Stimulated activated naive CD8-positive, alpha-beta T cell treated with anti-CD3 and anti-CD28 coated beads, Interleukin-15, Interleukin-2, amounts not matched to agents 100 ng/mL and 50 ng/mL, for 24 hours (primary cell): ENCODE measurements around the gene CNOT6L.

ENCODE experiments used
- H3K27ac Mint-ChIP-seq: one replicate; pipeline ENCODE4 v1.8.0; 2021; ENCODE audit warnings: mild to moderate bottlenecking, mixed read lengths
- H3K27me3 Mint-ChIP-seq: one replicate; pipeline ENCODE4 v1.8.0; 2021; ENCODE audit warnings: mixed read lengths
- H3K36me3 Mint-ChIP-seq: one replicate; pipeline ENCODE4 v1.8.0; 2021; ENCODE audit warnings: low read depth, mixed read lengths
- H3K4me1 Mint-ChIP-seq: one replicate; pipeline ENCODE4 v1.8.0; 2021; ENCODE audit warnings: low read depth, mixed read lengths
- H3K4me3 Mint-ChIP-seq: one replicate; pipeline ENCODE4 v1.8.0; 2021; ENCODE audit warnings: mild to moderate bottlenecking, mixed read lengths
- H3K9me3 Mint-ChIP-seq: one replicate; pipeline ENCODE4 v1.8.0; 2021; ENCODE audit warnings: mixed read lengths

CNOT6L gene

GRCh38 chr4:77777135-77777807 lies 41.9 kb downstream of the CNOT6L start:
- no peak overlapping the region for H3K27ac Mint-ChIP-seq

DNA sequence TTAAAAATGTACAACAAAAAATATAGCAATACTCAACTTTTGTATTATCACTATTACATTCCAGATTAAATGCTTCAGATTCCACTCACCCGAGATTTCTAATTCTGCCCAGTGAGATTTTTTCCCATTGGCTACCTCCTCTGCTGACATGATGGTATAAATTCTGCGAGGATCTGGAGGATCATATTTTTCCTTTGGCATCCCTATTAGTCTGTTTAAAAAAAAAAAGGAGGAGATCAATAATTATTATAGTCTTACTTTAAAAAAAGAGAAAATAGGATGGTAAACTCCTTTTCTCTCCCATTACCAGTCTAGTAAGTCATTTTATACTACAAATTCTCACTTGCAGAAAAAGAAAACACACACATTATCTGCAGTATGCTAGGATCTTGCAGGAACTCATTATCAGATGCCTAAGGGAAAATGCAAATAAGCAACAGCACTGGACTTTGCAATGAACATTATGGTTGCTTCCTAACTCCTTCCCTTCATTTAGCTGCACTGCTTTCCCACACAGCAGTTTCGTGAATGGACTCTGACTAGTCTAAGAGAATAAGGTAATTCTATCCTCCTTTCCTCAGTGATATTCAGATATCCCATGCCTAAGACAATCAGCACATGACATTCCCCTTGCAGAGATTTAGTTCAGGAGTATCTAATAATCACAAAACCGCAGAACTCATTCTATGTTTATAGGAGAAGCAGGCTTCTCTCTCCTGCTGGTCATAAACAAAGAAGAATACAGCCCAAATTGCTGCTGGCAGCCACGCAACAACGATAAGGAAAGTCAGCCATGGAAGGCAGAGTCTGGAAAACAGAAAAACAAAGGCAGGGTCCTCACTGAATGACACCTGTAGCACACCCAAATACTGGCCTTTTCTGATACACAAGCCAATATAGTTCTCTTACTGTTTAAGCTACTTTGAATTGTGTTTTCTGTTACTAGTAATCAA lies 42.7 kb downstream of the CNOT6L start:
- Mint-ChIP-seq H3K9me3 (no peaks in the 10 kb centered on the region), H3K27ac (no peak overlapping the region), H3K27me3 (no peaks in the 10 kb centered on the region), H3K4me1 (peaks cover 39% of the 10 kb centered on the region), H3K4me3 (no peak overlapping the region), H3K36me3 (peaks cover 45% of the 10 kb centered on the region)

More at GRCh38 chr4:77777135-77777807, 41.9 kb downstream of the CNOT6L start:
- Mint-ChIP-seq H3K27me3 (no peaks in the 10 kb centered on the region), H3K4me1 (peaks cover 46% of the 10 kb centered on the region), H3K36me3 (peaks cover 45% of the 10 kb centered on the region), H3K9me3 (no peaks in the 10 kb centered on the region), H3K4me3 (no peak overlapping the region)

DNA sequence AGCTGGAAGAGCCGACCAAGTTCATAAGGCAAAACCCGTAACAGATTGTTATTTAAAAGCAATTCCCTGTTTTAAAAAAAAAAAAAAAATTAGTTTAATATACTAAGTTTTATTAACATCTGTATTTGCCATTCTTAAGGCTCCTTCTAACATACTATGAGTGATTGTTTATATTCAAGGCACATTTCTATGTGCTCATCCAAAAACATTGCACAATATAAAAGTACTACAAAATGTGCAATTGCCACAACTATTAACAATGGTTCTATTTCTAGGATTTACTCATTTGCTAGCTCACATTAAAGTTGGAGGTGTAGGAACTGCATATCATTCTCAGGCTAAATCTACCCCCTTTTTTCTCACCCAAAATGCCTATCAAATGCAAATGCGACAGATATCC lies 46.1 kb downstream of the CNOT6L start:
- peaks cover 67% of the 10 kb centered on the region for H3K36me3 Mint-ChIP-seq
- H3K27ac Mint-ChIP-seq: no peak overlapping the region
- peaks cover 32% of the 10 kb centered on the region for H3K4me1 Mint-ChIP-seq
- H3K4me3 Mint-ChIP-seq: no peak overlapping the region
- no peaks in the 10 kb centered on the region for H3K27me3 Mint-ChIP-seq
- H3K9me3 Mint-ChIP-seq: no peaks in the 10 kb centered on the region

DNA sequence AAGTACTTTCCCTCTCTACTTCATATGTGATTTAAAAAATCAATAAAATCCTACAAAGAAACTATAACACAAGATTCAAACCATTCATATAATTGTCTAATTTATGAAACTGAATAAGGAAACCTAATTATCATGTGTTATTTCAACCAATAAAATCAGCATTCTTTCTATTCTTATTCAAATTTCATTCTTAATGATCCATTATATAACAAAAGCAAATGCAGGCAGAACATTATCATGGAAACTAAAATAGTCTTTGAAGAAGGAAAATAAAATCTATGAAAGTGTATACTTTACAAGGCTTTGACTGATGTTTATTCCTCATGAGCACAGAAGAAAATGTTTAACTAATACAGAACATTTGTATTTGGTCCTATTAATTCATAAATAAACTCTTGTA lies 47.6 kb downstream of the CNOT6L start:
- Mint-ChIP-seq H3K36me3 (peaks cover 77% of the 10 kb centered on the region), H3K4me1 (peaks cover 21% of the 10 kb centered on the region), H3K9me3 (no peaks in the 10 kb centered on the region), H3K4me3 (no peak overlapping the region), H3K27me3 (no peaks in the 10 kb centered on the region), H3K27ac (no peak overlapping the region)

DNA sequence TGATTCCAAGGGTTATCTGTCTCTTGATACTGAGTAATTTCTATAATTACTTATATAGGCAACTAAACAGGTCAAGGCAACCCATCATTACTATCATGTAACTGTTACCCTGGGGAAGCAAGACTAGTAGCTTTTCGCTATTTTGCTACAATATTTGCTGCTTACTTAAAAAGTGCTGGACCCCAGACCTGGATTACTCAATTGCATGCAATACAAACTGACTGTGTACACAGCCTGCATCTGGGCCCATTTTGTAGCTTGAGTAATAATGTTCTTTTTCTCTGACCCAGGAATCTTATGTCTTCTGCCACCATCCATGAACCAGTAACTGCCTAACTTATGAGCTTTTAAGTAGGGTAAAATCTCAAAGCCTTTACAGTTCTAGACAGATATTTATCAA lies 53.4 kb downstream of the CNOT6L start:
- Mint-ChIP-seq H3K4me1 (peaks cover 25% of the 10 kb centered on the region), H3K4me3 (no peak overlapping the region), H3K27me3 (no peaks in the 10 kb centered on the region), H3K27ac (no peak overlapping the region), H3K36me3 (peaks cover 77% of the 10 kb centered on the region), H3K9me3 (peaks cover 29% of the 10 kb centered on the region)

GRCh38 chr4:77762531-77762930 lies 56.6 kb downstream of the CNOT6L start:
- Mint-ChIP-seq H3K9me3 (peaks cover 32% of the 10 kb centered on the region), H3K27me3 (no peaks in the 10 kb centered on the region), H3K27ac (no peak overlapping the region), H3K4me1 (peaks cover 35% of the 10 kb centered on the region), H3K4me3 (no peak overlapping the region), H3K36me3 (peaks cover 82% of the 10 kb centered on the region)

GRCh38 chr4:77761595-77761994 lies 57.6 kb downstream of the CNOT6L start:
- Mint-ChIP-seq H3K27ac (no peak overlapping the region), H3K27me3 (no peaks in the 10 kb centered on the region), H3K9me3 (peaks cover 32% of the 10 kb centered on the region), H3K4me3 (no peak overlapping the region), H3K4me1 (peaks cover 31% of the 10 kb centered on the region), H3K36me3 (peaks cover 86% of the 10 kb centered on the region)

DNA sequence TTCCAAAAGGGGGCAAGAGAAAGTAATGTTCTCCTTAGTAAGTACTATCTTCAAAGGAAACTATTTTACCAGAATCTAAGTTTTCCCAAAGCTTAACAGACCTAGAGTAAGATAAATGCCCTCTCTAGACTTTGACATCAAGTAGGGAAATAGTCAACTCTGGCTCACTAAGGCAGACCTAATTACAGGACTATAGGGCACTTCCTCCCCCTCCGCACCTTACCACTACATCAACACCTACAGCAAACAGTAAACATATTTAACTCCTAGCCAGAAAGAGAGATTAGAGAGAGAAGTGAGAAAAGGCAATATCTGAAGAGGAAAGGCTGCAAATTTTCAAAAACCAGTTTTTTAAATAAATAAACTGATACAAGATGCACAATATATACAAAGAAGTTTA lies 60.4 kb downstream of the CNOT6L start:
- H3K9me3 Mint-ChIP-seq: peaks cover 25% of the 10 kb centered on the region
- H3K4me3 Mint-ChIP-seq: no peak overlapping the region
- H3K27me3 Mint-ChIP-seq: no peaks in the 10 kb centered on the region
- peak overlapping the region; percentile 61 for H3K27ac Mint-ChIP-seq
- peaks cover 85% of the 10 kb centered on the region for H3K36me3 Mint-ChIP-seq
- peaks cover 28% of the 10 kb centered on the region for H3K4me1 Mint-ChIP-seq

- Mint-ChIP-seq H3K4me3 (no peak overlapping the region), H3K9me3 (peaks cover 5% of the 10 kb centered on the region), H3K4me1 (peaks cover 23% of the 10 kb centered on the region), H3K36me3 (peaks cover 70% of the 10 kb centered on the region), H3K27ac (no peak overlapping the region), H3K27me3 (no peaks in the 10 kb centered on the region)
These were observed 67.4 kb downstream of the CNOT6L start for GRCh38 chr4:77751764-77752163.

GRCh38 chr4:77745792-77746191 lies 73.4 kb downstream of the CNOT6L start:
- Mint-ChIP-seq H3K36me3 (peaks cover 58% of the 10 kb centered on the region), H3K9me3 (no peaks in the 10 kb centered on the region), H3K27ac (no peak overlapping the region)

GRCh38 chr4:77742054-77742453 lies 77.1 kb downstream of the CNOT6L start:
- H3K36me3 Mint-ChIP-seq: peaks cover 64% of the 10 kb centered on the region
- H3K4me1 Mint-ChIP-seq: peaks cover 25% of the 10 kb centered on the region
- H3K4me3 Mint-ChIP-seq: no peak overlapping the region
- H3K27ac Mint-ChIP-seq: no peak overlapping the region
- H3K9me3 Mint-ChIP-seq: no peaks in the 10 kb centered on the region
- H3K27me3 Mint-ChIP-seq: no peaks in the 10 kb centered on the region

More at GRCh38 chr4:77745792-77746191, 73.4 kb downstream of the CNOT6L start:
- Mint-ChIP-seq H3K4me3 (no peak overlapping the region), H3K27me3 (no peaks in the 10 kb centered on the region), H3K4me1 (peaks cover 22% of the 10 kb centered on the region)

GRCh38 chr4:77740480-77740879 lies 78.7 kb downstream of the CNOT6L start:
- Mint-ChIP-seq H3K4me1 (peaks cover 31% of the 10 kb centered on the region), H3K27ac (no peak overlapping the region), H3K27me3 (no peaks in the 10 kb centered on the region), H3K36me3 (peaks cover 63% of the 10 kb centered on the region), H3K9me3 (no peaks in the 10 kb centered on the region), H3K4me3 (no peak overlapping the region)

GRCh38 chr4:77734928-77735327 lies 84.2 kb downstream of the CNOT6L start:
- H3K4me3 Mint-ChIP-seq: peak overlapping the region; percentile 71
- peaks cover 59% of the 10 kb centered on the region for H3K4me1 Mint-ChIP-seq
- H3K36me3 Mint-ChIP-seq: peaks cover 80% of the 10 kb centered on the region
- H3K27me3 Mint-ChIP-seq: no peaks in the 10 kb centered on the region
- no peaks in the 10 kb centered on the region for H3K9me3 Mint-ChIP-seq
- peak overlapping the region; percentile 81 for H3K27ac Mint-ChIP-seq

GRCh38 chr4:77731656-77732055 lies 87.5 kb downstream of the CNOT6L start:
- peaks cover 80% of the 10 kb centered on the region for H3K36me3 Mint-ChIP-seq
- no peak overlapping the region for H3K27ac Mint-ChIP-seq
- H3K4me3 Mint-ChIP-seq: no peak overlapping the region
- H3K27me3 Mint-ChIP-seq: no peaks in the 10 kb centered on the region
- no peaks in the 10 kb centered on the region for H3K9me3 Mint-ChIP-seq
- peaks cover 48% of the 10 kb centered on the region for H3K4me1 Mint-ChIP-seq

GRCh38 chr4:77728420-77728819 lies 90.7 kb downstream of the CNOT6L start:
- Mint-ChIP-seq H3K36me3 (peaks cover 84% of the 10 kb centered on the region), H3K9me3 (no peaks in the 10 kb centered on the region), H3K4me1 (peaks cover 18% of the 10 kb centered on the region), H3K4me3 (no peak overlapping the region), H3K27ac (peak overlapping the region; percentile 15), H3K27me3 (no peaks in the 10 kb centered on the region)
